IMR-90 (cell line): Measurements from ENCODE around the gene LPIN1. TPM values are rescaled to one million over a fixed set of nuclear protein-coding genes. Genes with fewer than 3 reads are reported as not detected.

Source experiments
- microRNA-seq, 2 experiments: library from miRNA; stranded (forward) in 1 of 2; unstranded in 1 of 2; fragments of 10-50 nt in 1 of 2; fragments of <30 nt in 1 of 2; gene quantifications in 1 of 2; microRNA quantifications in 1 of 2; one replicate each; pipeline versions ENCODE3 to v1.1.0; 2013 to 2020; ENCODE audit not compliant: insufficient read depth in 1 of 2, insufficient read length in 1 of 2, unreplicated experiment in 1 of 2
- polyA plus RNA-seq, 3 experiments: library from polyadenylated mRNA; depleted of rRNA; stranded (reverse); fragments of >200 nt; gene quantifications; 2 replicates each; pipeline ENCODE4 v1.2.3, GENCODE V29; 2012; ENCODE audit warnings: low replicate concordance in 1 of 3
- small RNA-seq, 5 experiments: library from RNA; depleted of rRNA; stranded (forward); fragments of <200 nt; gene quantifications; one replicate each; pipeline ENCODE3, GENCODE V24; 2012
- total RNA-seq: library from RNA; depleted of rRNA; stranded (reverse); fragments of >200 nt; gene quantifications from 2 replicates; pipeline ENCODE4 v1.2.3, GENCODE V29; 2012; rRNA removed

Gene LPIN1
- total and polyA plus RNA-seq, 2 of the 4 experiments (the other 2 are of a cell fraction) = 21.3 to 25.1 TPM

Small RNA genes within 50 kb of the gene (microRNA-seq; reads per million reads assigned to microRNA genes)
- gene MIR4262 (0 reads per million in 2 experiments), gene MIR548S (0 reads per million in 2 experiments)

Small RNA genes within 50 kb of the gene (small RNA-seq; reads per million reads assigned to genes)
- 0 reads per million in 5 experiments for gene MIR4262
- gene MIR548S = 0 to 6.2 (median 0) reads per million in 5 experiments

Other genes with a start within 250 kb of the LPIN1 start
- not detected in 2 replicates for gene GREB1, start 212.6 kb upstream of the LPIN1 start, total RNA-seq
- gene GREB1, start 212.6 kb upstream of the LPIN1 start, polyA plus RNA-seq (2012; rRNA removed) = 0.05 TPM in 1 of 2 replicates, not detected in the other
- gene NTSR2, start 76.4 kb upstream of the LPIN1 start, total RNA-seq = not detected in 2 replicates
- gene NTSR2, start 76.4 kb upstream of the LPIN1 start, polyA plus RNA-seq (2012; rRNA removed) = not detected in 2 replicates